GM12892 (cell line): Measurements from ENCODE around the gene IL1RAP.

ENCODE experiments used
- POLR2A ChIP-seq: IDR thresholded peaks from 2 replicates; pipeline ENCODE4 v1.6.1; 2011; ENCODE audit warnings: low read depth, low read length, control low read depth
- POLR2AphosphoS5 ChIP-seq: IDR thresholded peaks from 2 replicates; pipeline ENCODE4 v1.6.1; 2011; ENCODE audit warnings: low read depth, low read length, control low read depth

DNA sequence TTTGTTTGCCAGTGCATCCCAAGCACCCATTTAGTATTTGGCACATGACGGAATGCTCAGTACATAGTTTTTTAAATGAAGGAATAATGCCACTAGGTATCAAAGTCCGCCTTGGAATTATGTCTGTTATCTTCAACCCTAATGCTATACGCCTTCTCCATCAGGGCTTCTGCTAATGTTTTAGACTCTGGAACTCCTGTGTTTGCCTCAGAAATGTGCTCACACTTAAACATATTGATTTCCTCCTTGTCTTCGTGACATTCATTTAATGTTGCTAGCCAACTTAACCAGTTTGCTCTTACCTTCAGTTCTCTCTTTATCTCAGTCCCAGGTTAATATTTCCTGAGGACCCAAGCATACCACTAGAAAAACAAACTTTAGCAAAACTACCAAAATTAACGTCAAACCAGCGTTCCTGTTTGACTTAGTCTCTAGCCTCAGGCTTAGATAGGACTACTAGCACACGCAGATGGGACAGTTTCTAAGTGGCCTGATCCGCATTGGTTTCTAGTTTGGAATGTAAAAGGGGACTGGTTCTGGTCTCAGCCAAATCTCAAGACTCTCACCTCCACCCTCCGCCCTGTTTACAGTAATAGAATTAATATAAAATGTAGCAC is 81.4 kb downstream of the IL1RAP start:
- no peak for TF ChIP-seq POLR2AphosphoS5
- no peak for TF ChIP-seq POLR2A
